Pulmonary artery endothelial cell (primary cell): ENCODE data around the gene FHIP2A. TPM values are rescaled to one million over a fixed set of nuclear protein-coding genes. Genes with fewer than 3 reads are reported as not detected.
"Not testable (repeated sequence)": the region's sequence is repeated elsewhere in the genome, so short reads cannot be mapped to it uniquely, and the experiment has no call there.

Experiments
- DNase-seq: peaks from one replicate; pipeline ENCODE4 v3.0.0-alpha.2; 2011; ENCODE audit warnings: low read depth, low spot score
- total RNA-seq: library from RNA; depleted of rRNA; stranded (reverse); fragments of >200 nt; gene quantifications from 2 replicates; pipeline ENCODE4 v1.2.3, GENCODE V29; 2014

FHIP2A gene, protein sequence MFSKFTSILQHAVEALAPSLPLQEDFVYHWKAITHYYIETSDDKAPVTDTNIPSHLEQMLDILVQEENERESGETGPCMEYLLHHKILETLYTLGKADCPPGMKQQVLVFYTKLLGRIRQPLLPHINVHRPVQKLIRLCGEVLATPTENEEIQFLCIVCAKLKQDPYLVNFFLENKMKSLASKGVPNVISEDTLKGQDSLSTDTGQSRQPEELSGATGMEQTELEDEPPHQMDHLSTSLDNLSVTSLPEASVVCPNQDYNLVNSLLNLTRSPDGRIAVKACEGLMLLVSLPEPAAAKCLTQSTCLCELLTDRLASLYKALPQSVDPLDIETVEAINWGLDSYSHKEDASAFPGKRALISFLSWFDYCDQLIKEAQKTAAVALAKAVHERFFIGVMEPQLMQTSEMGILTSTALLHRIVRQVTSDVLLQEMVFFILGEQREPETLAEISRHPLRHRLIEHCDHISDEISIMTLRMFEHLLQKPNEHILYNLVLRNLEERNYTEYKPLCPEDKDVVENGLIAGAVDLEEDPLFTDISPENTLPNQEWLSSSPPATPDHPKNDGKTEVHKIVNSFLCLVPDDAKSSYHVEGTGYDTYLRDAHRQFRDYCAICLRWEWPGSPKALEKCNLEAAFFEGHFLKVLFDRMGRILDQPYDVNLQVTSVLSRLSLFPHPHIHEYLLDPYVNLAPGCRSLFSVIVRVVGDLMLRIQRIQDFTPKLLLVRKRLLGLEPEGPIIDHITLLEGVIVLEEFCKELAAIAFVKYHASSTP
- total RNA-seq, result 19.0 and 19.9 TPM in 2 replicates

DNA sequence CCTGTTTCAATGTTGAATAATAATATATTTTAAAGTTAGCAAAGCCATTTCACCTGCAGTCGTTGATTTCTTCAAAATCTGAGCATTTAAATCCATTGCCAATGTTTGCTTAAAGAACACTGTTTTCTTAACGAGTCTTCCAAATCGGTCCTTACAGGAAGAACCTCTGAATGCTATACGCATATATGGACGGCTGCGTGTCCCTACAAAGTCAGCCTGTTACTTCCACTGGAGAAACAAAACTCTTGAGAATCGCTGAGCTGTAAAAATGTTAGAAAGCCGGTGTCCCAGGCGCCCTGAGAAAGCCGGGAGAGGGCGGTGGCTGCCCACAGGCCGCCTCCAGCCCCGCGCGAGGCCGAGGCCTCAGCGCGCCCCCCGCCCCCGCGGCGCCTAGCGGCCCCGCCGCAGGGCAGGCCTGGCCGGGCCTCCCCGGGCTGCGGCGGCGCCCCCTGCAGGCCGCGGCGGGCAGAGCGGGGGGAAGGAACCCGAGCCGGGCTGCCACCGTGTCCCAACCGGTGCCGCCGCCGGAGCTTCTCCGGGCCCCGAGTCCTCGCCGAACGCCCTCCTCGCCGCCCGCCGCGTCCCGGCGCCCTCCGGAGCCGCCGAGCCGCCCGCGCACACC is at the start of gene FHIP2A:
TSS of gene FHIP2A (plus strand) at position 488 of the 622 bp plus-strand sequence. CDS start 299 bp downstream, outside the sequence.
- DNase-seq, result peak; percentile 20

DNA sequence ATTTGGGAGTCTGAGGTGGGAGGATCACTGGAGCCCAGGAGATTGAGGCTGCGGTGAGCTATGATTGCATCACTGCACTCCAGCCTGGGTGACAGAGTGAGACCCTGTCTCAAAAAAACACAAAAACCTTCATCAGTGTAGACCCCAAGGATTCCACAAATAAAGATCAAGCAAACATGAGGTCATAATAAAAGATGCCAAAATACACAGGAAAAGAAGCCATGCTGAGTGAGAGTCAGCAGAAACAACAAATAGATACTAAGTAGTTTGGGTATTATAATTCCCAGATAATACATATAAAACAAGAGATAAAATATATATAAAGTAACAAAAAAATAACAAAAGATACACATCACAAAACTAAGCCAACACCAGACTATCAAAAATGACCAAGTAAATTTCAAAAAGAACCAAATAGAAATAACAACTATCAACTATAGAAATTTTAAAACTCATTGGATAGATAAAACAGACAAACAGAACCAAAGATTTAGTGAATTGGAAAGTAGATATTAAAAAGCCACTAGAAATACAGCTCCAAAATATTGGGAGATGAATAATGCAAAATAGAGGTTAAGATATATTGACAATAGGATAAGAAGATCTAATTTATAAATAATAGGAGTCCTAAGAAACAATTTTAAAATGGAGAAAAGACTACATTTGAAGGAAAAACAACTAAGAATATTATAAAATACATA is 48.9 kb upstream of the FHIP2A start:
- no peak for DNase-seq

DNA sequence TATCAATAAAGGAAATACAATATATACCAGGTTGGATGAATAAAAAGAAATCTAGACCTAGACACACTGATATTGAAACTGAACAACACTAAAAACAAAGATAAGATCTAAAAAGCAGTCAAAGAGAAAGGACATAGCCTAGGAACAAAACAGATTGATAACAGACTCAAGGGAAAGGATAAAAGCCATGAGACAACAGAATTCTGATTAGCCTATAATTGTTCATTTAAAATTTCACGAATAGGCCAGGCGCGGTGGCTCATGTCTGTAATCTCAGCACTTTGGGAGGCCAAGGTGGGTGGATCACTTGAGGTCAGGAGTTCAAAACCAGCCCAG is 48.4 kb upstream of the FHIP2A start:
- no peak for DNase-seq

DNA sequence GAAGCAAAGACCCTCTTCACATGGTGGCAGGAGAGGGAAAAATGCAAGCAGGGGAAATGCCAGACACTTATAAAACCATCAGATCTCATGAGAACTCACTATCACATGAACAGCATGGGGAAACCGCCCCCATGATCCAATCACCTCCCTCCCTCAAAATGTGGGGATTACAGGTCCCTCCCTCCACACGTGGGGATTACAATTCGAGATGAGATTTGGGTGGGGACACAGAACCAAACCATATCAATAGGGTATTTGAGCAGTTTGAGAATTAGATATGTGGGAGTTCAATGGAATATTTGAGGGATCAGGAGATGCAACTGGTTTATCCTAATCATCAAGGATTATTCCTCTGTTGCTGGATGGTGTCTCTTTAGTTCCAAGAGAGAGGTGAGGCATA is 46.5 kb upstream of the FHIP2A start:
- not testable (repeated sequence) for DNase-seq

DNA sequence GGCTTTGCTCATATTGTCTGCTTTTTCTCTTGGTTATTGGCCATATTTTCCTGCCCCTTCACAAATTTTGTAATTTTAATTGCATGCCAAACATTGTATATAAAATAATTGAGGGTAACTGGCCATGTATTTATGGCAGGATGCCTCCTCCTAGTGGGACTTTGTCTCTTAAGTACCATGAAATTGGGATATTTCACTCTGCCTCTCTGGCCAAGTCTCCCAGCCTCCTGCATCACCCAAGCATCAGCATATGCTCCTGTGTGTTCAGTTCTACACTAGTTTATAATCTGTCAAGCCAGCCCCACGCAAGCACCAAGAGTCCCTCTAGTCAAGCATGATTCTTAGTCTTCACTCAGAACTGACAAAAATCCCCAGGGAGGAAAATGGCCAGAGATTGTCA is 44.2 kb upstream of the FHIP2A start:
- DNase-seq, result no peak

DNA sequence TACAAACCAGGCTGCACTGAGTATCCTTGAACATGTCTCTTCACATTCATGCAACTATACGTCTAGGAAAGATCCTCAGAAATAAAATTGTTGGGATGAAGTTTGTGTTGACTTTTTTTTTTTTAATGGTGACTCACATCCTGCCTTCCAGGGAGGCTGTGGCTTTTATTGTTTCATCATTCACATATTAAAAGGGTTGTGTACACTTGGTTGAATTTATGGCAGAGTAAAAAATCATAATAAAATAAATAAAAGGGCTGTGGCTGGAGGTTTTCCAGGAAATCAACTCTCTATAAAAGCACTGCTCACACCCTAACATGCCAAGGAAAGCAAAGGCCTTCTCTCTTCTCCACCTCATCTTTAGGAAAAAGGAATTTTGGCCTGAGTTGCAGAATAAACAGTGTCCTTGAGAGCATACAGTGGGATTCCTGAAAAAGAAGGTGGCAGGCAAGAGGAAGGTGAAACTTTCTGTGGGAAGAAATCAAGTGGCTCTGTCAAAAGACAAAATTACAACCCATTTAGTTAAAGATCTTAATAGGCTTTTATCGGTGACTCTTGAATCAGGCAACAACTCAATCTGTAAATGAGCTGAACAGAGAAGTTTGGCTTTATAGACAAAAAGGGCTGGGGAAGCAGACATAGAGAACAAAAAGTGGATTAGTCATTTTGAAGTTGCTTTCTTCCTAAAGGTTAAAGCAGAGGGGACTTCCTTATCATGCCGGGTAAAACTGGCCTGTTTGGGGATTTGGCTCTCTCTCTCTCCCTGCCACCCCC is 41.6 kb upstream of the FHIP2A start:
- peak; percentile 65 for DNase-seq

DNA sequence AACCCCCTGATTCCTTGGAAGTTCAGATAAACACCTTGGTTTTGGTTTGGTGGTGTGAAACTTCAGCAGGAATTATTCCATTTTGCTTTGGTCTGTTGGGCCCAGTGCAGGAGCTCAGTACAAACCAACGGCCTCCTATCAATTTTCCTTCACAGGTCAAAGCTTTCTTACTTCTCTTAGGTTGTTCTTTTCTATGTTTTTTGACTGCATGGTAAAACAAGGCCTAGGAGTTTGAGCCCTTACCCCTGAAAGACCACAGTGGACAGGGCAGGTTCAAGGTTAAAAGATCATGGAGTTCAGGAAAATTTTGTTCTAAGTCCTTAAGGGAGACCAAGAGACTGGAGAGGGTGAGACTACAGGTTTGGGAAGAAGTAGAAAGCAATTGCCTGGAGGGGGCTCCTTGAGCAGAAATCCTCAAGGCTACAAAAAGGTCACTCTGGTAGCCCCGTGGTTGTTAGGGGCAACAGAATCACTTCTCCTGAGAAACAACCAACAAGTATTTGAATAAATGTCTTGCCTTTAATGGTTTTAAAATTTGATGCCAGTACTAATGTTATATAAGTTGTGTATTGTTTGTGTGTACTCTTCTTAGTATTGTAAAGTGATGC is 40.9 kb upstream of the FHIP2A start:
- no peak for DNase-seq

DNA sequence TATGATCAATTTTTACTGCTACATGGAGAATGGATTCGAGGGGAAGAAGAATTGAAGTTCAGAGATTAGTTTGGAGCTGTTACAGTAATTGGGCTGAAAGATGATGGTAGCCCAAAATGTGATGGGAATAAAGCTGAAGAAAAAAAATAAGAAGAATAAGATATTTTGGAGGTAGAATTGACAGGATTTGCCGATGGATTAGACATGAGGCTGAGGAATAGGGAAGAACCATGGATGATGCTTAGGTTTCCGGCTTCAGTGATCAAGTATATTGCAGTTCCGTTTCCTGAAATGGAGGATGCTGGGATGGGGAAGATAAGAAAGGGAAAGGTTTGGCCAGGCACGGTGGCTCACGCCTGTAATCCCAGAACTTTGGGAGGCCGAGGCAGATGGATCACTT is 38.9 kb upstream of the FHIP2A start:
- DNase-seq, result no peak

DNA sequence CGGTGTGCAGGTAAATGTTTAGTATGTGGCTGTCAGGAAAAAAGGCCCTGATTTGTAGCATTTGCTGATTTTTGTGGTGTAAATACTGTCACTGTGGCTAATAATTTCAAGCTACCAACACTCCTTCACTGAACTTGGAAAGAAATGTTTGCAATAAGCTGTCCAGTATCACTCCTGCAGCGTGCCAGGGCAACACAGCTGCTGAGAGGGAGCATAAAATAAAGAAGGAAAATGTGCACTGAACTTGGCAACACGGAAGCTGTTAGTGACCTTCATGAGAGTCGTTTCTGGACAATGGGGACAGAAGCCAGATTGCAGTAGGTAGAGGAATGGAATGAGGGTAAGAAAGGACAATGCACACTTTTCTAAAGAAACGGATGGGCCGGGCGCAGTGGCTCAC is 37.9 kb upstream of the FHIP2A start:
- DNase-seq, result no peak

DNA sequence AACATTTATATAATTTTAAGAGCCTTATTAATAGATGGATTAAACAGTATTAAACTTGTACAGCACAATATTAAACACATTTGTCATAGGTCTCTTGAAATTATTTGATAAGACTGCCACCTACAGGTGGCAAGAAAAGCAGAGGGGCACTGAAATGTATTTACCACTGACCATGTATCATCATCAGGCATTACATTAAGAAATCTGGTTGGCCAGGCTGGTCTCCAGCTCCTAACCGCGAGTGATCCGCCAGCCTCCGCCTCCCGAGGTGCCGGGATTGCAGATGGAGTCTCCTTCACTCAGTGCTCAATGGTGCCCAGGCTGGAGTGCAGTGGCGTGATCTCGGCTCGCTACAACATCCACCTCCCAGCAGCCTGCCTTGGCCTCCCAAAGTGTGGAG is 35.1 kb upstream of the FHIP2A start:
- DNase-seq, result not testable (repeated sequence)

DNA sequence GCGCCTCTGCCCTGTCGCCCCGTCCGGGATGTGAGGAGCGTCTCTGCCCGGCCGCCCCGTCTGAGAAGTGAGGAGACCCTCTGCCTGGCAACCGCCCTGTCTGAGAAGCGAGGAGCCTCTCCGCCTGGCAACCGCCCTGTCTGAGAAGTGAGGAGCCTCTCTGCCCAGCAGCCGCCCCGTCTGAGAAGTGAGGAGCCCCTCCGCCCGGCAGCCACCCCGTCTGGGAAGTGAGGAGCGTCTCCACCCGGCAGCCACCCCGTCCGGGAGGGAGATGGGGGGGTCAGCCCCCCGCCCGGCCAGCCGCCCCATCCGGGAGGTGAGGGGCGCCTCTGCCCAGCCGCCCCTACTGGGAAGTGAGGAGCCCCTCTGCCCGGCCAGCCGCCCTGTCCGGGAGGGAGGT is 34.4 kb upstream of the FHIP2A start:
- not testable (repeated sequence) for DNase-seq

DNA sequence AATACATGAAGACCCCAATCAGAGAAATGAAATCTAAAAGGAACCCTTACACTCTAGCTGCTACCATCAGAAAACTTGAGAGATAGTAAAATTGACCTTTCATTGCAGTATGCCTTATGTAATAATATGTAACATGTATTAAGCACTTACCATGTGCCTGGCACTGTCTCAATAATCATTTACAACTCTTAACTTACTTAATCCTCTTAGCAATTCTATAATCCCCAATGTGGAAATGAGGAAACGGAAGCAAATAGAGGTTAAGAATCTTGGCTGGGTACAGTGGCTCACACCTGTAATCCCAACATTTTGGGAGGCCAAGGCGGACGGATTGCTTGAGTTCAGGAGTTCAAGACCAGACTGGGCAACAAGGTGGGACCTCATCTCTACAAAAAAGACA is 29.8 kb upstream of the FHIP2A start:
- no peak for DNase-seq

DNA sequence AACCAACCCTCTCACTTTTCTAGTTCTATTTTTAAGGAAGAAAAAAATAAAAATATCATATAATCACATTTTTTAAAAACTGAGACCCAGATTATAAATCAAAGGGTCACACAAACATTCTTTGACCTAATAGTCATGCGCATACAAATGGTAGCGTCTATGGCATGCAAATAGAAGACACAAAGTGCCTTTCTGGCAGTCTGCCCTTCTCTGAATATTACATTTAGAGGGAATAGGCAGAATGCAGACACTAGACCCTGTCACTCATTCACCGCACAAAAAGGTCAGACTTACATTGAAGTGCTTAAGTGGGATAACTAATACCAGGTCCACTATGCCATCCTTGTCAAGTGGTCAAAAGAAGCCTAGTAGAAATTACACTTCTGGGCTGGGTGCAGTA is 26.5 kb upstream of the FHIP2A start:
- no peak for DNase-seq

DNA sequence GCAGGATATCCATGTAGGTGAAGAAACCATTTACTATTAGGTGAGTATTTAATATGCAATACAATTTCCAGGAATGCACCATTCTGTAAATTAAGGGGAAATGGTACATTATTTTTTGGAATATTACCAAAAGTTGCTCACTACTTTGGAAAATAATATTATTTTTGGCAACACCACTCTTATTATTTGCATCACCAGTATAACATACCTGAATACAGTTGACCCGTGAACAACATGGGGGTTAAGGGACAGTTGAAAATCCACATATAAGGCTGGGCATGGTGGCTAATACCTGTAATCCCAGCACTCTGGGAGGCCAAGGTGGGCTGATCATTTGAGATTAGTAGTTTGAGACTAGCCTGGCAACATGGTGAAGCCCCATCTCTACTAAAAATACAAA is 21.2 kb upstream of the FHIP2A start:
- DNase-seq, result no peak

DNA sequence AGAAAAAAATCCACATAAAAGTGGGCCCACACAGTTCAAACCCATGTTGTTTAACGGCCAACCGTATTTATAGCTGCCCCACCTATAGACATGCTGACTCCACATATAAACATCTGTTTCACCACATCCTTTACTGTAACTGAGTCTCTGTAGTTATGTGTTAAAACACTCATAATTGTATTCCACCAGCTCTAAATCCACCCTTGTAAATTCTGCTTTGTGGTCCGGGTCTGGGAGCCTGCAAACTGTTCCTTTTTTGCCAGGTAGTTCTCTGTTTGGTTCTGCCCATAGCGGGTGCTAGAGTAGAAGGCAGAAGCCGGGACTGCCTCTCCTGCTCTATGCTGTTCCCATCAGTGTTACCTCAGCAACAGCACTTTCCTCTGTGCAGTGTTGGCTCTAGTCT is 20.2 kb upstream of the FHIP2A start:
- DNase-seq, result no peak

DNA sequence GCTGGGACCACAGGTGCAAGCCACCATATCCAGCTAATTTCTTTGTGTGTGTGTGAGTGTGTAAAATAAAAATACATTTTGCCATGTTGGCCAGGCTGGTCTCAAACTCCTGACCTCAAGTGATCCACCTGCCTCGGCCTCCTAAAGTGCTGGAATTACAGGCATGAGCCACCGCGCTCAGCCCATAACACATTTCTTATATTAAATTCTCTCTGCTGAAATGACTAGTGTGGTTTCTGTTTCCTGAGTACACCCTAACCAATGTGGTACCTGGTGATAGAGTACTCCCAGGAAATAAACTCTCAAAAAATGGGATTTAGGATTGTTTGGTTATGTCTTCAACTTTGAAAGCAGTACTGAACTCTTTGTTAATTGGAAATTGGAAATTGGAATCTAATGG is 19.4 kb upstream of the FHIP2A start:
- DNase-seq, result no peak

DNA sequence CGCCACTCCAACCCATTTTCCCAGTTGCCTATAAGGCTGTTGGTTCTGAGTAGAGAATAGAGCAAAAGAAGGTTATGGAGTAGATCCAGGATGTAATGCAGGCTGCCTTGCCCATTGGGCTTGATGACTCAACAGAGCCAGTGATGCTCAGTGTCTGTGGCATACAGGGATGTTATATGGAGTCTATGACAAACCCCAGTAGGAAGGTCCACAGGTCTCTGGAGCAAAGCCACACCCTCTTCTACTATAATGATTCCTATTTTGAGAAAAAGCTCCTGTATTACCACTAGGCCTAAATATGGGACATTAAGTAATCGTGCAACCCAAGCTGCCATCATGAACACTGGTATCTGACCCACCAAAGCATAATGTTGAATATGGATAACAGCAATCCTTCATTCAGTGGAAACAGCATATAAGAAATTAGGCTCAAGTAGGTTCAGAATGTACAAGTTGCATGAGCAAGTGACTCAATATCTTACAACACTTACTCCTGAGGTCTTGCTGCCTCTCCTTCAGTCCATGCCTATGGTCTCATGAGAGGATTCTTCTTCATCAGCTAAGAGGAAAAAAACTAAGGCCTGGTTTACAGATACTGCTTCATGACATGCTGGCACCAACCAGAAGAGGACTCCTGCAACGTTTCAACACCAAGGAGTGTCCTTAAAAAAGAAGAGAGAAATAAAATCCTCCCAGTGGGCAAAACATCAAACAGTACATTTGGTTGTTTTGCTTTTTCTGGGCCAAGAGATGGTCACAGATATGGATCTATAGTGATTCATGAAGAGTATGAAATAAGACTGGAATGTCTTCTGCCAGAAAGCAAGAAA is 14.8 kb upstream of the FHIP2A start:
- no peak for DNase-seq

DNA sequence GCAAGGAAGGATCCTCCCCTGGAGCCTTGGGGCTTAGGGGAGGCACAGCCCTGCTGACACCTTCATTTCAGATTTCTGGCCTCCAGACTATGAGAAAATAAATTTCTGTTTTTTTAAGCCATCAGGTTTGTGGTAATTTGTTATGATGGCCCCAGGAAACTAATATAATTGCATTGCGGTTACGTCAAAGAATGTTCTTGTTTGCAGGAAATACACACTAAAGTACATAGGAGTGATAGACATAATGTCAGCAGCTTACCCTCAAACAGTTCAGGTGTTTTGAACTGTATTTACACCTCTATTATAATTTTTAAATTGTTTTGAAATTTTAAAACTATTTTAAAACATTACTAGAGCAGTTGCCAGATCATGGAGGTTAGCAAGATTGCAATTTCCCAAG is 12.6 kb upstream of the FHIP2A start:
- no peak for DNase-seq

DNA sequence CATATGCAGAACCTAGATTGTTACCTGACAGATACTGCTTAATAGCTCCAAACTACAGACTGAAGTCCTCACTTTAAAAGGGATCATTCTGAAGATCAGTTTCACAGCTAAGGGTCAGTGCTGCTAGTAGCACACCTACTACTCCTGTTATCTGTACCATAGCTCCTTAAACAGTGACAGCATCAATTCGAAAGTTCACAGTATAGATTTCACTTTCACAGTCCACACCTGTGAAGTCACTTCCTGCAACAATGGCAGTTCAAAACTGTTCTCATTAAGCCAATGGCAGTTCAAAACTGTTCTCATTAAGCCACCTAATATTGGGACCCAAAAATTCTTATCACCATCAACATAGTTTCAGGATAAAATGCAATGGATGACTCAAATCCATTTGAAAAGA is 10.7 kb upstream of the FHIP2A start:
- DNase-seq, result no peak

DNA sequence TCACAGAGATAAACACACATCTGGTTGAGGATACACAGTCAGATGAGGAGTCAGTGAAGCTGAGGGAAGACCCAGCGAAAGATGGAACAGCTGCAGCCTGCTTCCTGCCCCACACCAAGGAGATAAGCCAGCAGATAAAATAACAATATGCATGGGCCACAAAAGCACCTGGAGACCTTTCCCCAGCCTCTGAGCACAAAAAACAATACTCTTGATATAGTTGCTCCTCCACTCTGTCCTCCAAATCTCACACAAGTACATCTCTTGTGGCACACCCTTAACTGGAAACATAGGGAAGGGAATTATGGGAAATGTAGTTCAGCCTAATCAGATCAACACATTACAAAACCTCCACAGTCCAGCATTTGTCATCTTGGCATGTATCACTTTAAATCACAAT is 9.7 kb upstream of the FHIP2A start:
- DNase-seq, result no peak
